Naive thymus-derived CD4-positive, alpha-beta T cell (primary cell): ENCODE results near the gene RPS6KA3. TPM values are rescaled to one million over a fixed set of nuclear protein-coding genes. Genes with fewer than 3 reads are reported as not detected.
"Not testable (repeated sequence)": the region's sequence is repeated elsewhere in the genome, so short reads cannot be mapped to it uniquely, and the experiment has no call there.

ENCODE experiments used
- ATAC-seq: fragments of 150-1000 bp; cut with Tn5 transposase; 2 replicates; pipeline ENCODE4 v1.10.0; 2021; ENCODE audit warnings: mild to moderate bottlenecking, moderate library complexity
- CTCF ChIA-PET: fragments of 350-600 bp; sonication (Branson Sonifier 250); formaldehyde crosslinking; loops from one replicate; lab custom pipeline; 2021; ENCODE audit warnings: antibody characterized with exemption; lab: Charles Lee
- POLR2A ChIA-PET: fragments of 350-600 bp; sonication (Branson Sonifier 250); formaldehyde crosslinking; loops from one replicate; lab custom pipeline; 2021; ENCODE audit warnings: antibody characterized with exemption, inconsistent platforms; lab: Charles Lee
- DNase-seq, 9 donors: peaks; one replicate each; pipeline versions ENCODE4 v3.0.0 to v3.0.0-alpha.2; 2020 to 2022; ENCODE audit warnings: mixed read lengths in 1 of 9
- H3K27ac ChIP-seq: one replicate; pipeline ENCODE4 v1.7.0; 2013; ENCODE audit warnings: mild to moderate bottlenecking, low read depth, low read length, moderate library complexity
- H3K27me3 ChIP-seq, 2 donors: one replicate each; pipeline ENCODE4 v1.7.0; 2013; ENCODE audit warnings: low read length in 2 of 2, mild to moderate bottlenecking in 2 of 2, moderate library complexity in 2 of 2; ENCODE audit not compliant: control insufficient read depth in 2 of 2, insufficient read depth in 2 of 2
- H3K36me3 ChIP-seq, 3 experiments: 1 replicate in 2 of 3; 2 replicates in 1 of 3; pipeline ENCODE4 v1.7.0; 2013; ENCODE audit warnings: low read length in 3 of 3, mild to moderate bottlenecking in 3 of 3, moderate library complexity in 1 of 3; ENCODE audit not compliant: insufficient read depth in 3 of 3, control insufficient read depth in 2 of 3
- H3K4me1 ChIP-seq, 2 donors: one replicate each; pipeline ENCODE4 v1.7.0; 2013; ENCODE audit warnings: low read length in 2 of 2, mild to moderate bottlenecking in 2 of 2, moderate library complexity in 1 of 2; ENCODE audit not compliant: control insufficient read depth in 2 of 2, insufficient read depth in 2 of 2
- H3K4me3 ChIP-seq: 2 replicates; pipeline ENCODE4 v1.7.0; 2013; ENCODE audit warnings: mild to moderate bottlenecking, low read length
- H3K9me3 ChIP-seq, 3 experiments: 1 replicate in 2 of 3; 2 replicates in 1 of 3; pipeline ENCODE4 v1.7.0; 2013; ENCODE audit warnings: low read length in 3 of 3; ENCODE audit not compliant: control insufficient read depth in 2 of 3
- H3K27ac Mint-ChIP-seq, 9 donors: one replicate each; pipeline ENCODE4 v1.8.0; 2020 to 2022; ENCODE audit warnings: mixed read lengths in 9 of 9, mild to moderate bottlenecking in 8 of 9, moderate library complexity in 5 of 9, inconsistent platforms in 2 of 9
- H3K27me3 Mint-ChIP-seq, 5 donors: one replicate each; pipeline ENCODE4 v1.8.0; 2021 to 2022; ENCODE audit warnings: mixed read lengths in 5 of 5, mild to moderate bottlenecking in 1 of 5
- H3K36me3 Mint-ChIP-seq, 5 donors: one replicate each; pipeline ENCODE4 v1.8.0; 2020 to 2022; ENCODE audit warnings: mixed read lengths in 5 of 5, mild to moderate bottlenecking in 3 of 5, inconsistent platforms in 1 of 5
- H3K4me1 Mint-ChIP-seq, 7 donors: one replicate each; pipeline ENCODE4 v1.8.0; 2020 to 2022; ENCODE audit warnings: mixed read lengths in 7 of 7, mild to moderate bottlenecking in 3 of 7, inconsistent platforms in 1 of 7
- H3K4me3 Mint-ChIP-seq, 10 donors: one replicate each; pipeline ENCODE4 v1.8.0; 2020 to 2022; ENCODE audit warnings: mild to moderate bottlenecking in 10 of 10, mixed read lengths in 10 of 10, moderate library complexity in 6 of 10, inconsistent platforms in 2 of 10
- H3K9me3 Mint-ChIP-seq, 11 donors: one replicate each; pipeline ENCODE4 v1.8.0; 2020 to 2022; ENCODE audit warnings: mixed read lengths in 11 of 11, mild to moderate bottlenecking in 4 of 11, inconsistent platforms in 1 of 11, moderate library complexity in 1 of 11
- intact Hi-C, 2 donors: fragments of 100-400 bp; cut with micrococcal nuclease; formaldehyde crosslinking; loops; one replicate each; pipeline ENCODE4 v1.15.1; 2023
- polyA plus RNA-seq, 2 donors: library from polyadenylated mRNA; unstranded; fragments of 300-500 nt; fragmentation: Illumina TruSeq; gene quantifications; one replicate each; pipeline ENCODE4 v1.2.3, GENCODE V29; 2021
- total RNA-seq, 6 experiments: library from RNA in 5 of 6; stranded (reverse) in 5 of 6; gene quantifications; 1 replicate in 5 of 6; 2 replicates in 1 of 6; pipeline ENCODE4 v1.2.3 and lab custom pipeline; 2021 to 2026

Gene RPS6KA3
- total and polyA plus RNA-seq, 7 experiments from 2014 or later: 25.2 to 77.9 (median 71.6) TPM

DNA sequence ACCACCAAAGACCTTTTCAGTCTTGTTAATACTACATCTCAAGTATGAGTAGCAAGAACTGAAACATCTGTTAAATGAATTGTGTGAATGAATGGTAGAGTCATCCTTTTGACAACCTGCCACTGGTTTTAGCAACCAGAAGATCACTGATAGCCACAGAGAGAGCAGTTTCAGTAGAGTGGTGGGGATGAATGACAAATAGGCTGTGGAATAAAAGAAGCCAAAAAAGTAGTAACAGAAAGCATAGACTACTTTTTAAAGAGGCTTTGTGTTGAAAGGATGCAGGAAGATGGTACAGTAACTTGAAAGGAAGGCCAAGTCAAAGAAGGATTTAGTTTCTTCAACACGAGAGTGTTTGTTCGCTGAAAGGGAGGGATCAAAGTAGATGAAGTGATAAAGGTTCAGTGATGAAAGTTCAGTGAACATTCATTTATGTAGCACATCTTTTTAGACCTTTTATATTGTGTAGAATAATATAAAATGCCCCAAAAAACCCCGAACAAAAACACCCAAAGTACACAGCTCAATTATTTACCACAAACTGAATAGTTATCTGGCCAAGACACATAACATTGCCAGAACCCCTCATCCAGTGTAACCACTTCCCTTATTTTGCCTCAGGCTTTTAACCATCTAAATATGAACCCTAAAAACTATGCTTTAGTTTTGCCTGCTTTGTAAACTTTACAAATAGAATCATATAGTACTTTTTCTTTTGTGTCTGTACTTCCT, 84.9 kb downstream of the RPS6KA3 start:
- CTCF ChIA-PET: no interaction called here
- ATAC-seq (no peak), DNase-seq (peak in 2 of 9 donors; percentile 7 to 11)
- peak overlapping the region; percentile 5 to 83 (median 54) for H3K27ac Mint-ChIP-seq
- intact Hi-C loops: loop anchor here (2.0 to 5.0 kb wide), 3 partner anchors 13 to 61 kb away; no protein-coding TSS in a partner anchor
- H3K27ac ChIP-seq: no peak overlapping the region
- peaks cover 6 to 25% (median 22%) of the 10 kb centered on the region in 7 donors for H3K4me1 Mint-ChIP-seq
- no peaks in the 10 kb centered on the region for H3K27me3 ChIP-seq
- H3K4me3 ChIP-seq: no peak overlapping the region
- H3K9me3 Mint-ChIP-seq: no peaks in the 10 kb centered on the region
- no peaks in the 10 kb centered on the region for H3K36me3 ChIP-seq
- H3K36me3 Mint-ChIP-seq: peaks cover 0 to 26% (median 10%) of the 10 kb centered on the region in 5 donors
- no peaks in the 10 kb centered on the region for H3K9me3 ChIP-seq
- POLR2A ChIA-PET: interaction anchor here (0.7 kb wide), 1 partner anchor 56 kb away, joined by 3 read pairs; no protein-coding TSS in a partner anchor
- H3K4me3 Mint-ChIP-seq: peak overlapping the region in 1 of 10 donors; percentile 21
- no peaks in the 10 kb centered on the region for H3K27me3 Mint-ChIP-seq
- H3K4me1 ChIP-seq: peaks cover 0 to 6% of the 10 kb centered on the region in 2 donors

DNA sequence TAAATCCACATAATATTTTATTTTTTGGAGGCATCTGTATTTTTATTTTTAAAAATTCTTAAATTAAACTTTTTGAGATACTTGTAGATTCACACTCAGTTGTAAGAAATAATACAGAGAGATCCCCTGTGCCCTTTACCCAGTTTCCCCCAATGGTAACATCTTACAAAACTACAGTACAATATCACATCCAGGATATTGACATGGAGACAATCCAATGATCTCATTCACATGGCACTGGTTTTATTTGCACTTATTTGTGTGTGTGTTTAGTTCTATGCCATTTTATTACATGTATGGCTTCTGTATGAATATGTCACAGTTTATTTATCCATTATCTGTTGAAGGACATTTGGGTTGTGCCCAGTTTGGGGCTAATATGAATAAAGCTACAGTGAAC, 89.6 kb downstream of the RPS6KA3 start:
- POLR2A ChIA-PET: interaction anchor here (1.2 kb wide), 1 partner anchor 12 kb away, joined by 4 read pairs; no protein-coding TSS in a partner anchor
- H3K4me1 ChIP-seq: peaks cover 0 to 2% of the 10 kb centered on the region in 2 donors
- no peak overlapping the region for H3K4me3 Mint-ChIP-seq
- no peak overlapping the region for H3K4me3 ChIP-seq
- no peaks in the 10 kb centered on the region for H3K9me3 Mint-ChIP-seq
- intact Hi-C loops: no loop called here
- H3K27ac ChIP-seq: no peak overlapping the region
- no peak for DNase-seq
- CTCF ChIA-PET: no interaction called here
- no peaks in the 10 kb centered on the region for H3K27me3 ChIP-seq
- peaks cover 2 to 18% (median 18%) of the 10 kb centered on the region in 3 experiments for H3K36me3 ChIP-seq
- no peak for ATAC-seq
- H3K27me3 Mint-ChIP-seq: no peaks in the 10 kb centered on the region
- peaks cover 0 to 15% (median 6%) of the 10 kb centered on the region in 5 donors for H3K36me3 Mint-ChIP-seq
- H3K4me1 Mint-ChIP-seq: peaks cover 6 to 14% (median 8%) of the 10 kb centered on the region in 7 donors
- no peaks in the 10 kb centered on the region for H3K9me3 ChIP-seq
- peak overlapping the region in 1 of 9 donors; percentile 28 for H3K27ac Mint-ChIP-seq

DNA sequence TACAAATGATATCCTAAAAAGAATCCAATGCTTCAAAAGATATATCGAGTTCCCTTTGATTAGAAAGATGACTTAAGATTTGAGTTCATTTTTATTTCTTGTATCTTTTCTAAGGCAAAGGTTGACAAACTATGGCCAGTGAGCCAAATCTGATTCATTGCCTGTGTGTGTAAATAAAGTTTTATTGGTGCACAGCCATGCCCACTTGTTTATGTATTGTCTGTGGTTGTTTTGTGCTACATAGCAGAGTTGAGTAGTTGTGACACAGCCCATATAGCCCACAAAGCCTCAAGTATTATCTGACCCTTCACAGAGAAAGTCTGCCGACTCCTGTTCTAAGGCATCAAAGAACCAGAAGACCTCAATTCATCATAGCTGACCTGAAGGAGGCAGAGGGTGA, 92.9 kb downstream of the RPS6KA3 start:
- Histone ChIP-seq H3K4me3 (no peak overlapping the region), H3K27ac (no peak overlapping the region), H3K36me3 (peaks cover 5 to 26% (median 23%) of the 10 kb centered on the region in 3 experiments), H3K4me1 (no peaks in the 10 kb centered on the region), H3K27me3 (no peaks in the 10 kb centered on the region), H3K9me3 (no peaks in the 10 kb centered on the region)
- no peaks in the 10 kb centered on the region for H3K27me3 Mint-ChIP-seq
- no peak for DNase-seq
- H3K4me1 Mint-ChIP-seq: peaks cover 0 to 2% (median 0%) of the 10 kb centered on the region in 7 donors
- no peak overlapping the region for H3K27ac Mint-ChIP-seq
- H3K36me3 Mint-ChIP-seq: peaks cover 0 to 6% (median 4%) of the 10 kb centered on the region in 5 donors
- H3K9me3 Mint-ChIP-seq: no peaks in the 10 kb centered on the region
- ChIA-PET POLR2A (no interaction called here), CTCF (no interaction called here)
- intact Hi-C loops: no loop called here
- no peak overlapping the region for H3K4me3 Mint-ChIP-seq
- no peak for ATAC-seq

DNA sequence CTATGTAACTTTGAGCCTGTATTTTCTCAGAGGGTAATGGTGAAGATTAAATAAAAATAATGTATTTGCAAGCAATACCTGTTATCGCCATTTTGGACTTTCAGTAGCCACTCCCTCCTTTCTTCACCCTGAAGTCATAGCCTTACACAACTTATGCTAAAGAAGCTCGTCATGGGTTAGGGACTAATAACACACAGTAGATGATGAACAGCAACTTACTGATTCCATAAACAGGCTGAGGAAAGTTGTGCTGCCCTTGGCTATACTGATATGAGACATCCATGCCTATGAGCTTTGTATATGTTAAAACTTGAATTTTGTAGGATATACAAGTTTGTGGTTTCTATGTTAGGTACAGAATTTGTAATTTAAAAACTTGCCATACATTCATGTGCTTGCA, 93.4 kb downstream of the RPS6KA3 start:
- H3K36me3 Mint-ChIP-seq: peaks cover 0 to 7% (median 3%) of the 10 kb centered on the region in 5 donors
- POLR2A ChIA-PET: no interaction called here
- intact Hi-C loops: no loop called here

DNA sequence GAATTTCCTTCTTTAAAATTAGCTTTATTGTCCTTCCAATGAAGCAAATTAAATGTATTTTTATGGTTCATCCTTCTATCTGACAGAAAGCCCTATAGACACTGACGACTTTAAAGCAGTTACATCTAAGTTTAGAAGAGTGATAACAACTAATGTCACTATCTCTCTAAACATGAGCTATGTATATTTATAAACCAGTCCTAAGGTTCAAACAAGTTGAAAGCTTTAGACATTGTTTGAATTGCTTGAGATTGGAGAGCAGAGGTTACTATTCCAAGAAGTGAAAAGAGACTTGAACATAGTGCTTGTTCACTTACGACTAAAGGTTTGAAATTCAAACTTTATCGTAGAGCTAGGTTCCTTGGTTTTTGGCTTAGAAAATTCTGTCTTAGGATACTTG, 94.8 kb downstream of the RPS6KA3 start:
- Mint-ChIP-seq H3K27ac (no peak overlapping the region), H3K27me3 (no peaks in the 10 kb centered on the region), H3K9me3 (no peaks in the 10 kb centered on the region), H3K4me1 (no peaks in the 10 kb centered on the region), H3K36me3 (peaks cover 0 to 11% (median 6%) of the 10 kb centered on the region in 5 donors), H3K4me3 (no peak overlapping the region)
- Histone ChIP-seq H3K27me3 (no peaks in the 10 kb centered on the region), H3K36me3 (peaks cover 5 to 32% (median 23%) of the 10 kb centered on the region in 3 experiments), H3K27ac (no peak overlapping the region), H3K4me1 (no peaks in the 10 kb centered on the region), H3K9me3 (no peaks in the 10 kb centered on the region), H3K4me3 (no peak overlapping the region)
- no peak for DNase-seq
- CTCF ChIA-PET: no interaction called here
- POLR2A ChIA-PET: interaction anchor here (0.7 kb wide), 1 partner anchor 574 kb away, joined by 3 read pairs; no protein-coding TSS in a partner anchor
- ATAC-seq: no peak
- intact Hi-C loops: no loop called here

More for the DNA sequence above, 93.4 kb downstream of the RPS6KA3 start:
- peaks cover 5 to 27% (median 23%) of the 10 kb centered on the region in 3 experiments for H3K36me3 ChIP-seq
- H3K27me3 ChIP-seq: no peaks in the 10 kb centered on the region
- CTCF ChIA-PET: no interaction called here
- no peak overlapping the region for H3K4me3 Mint-ChIP-seq
- H3K9me3 Mint-ChIP-seq: no peaks in the 10 kb centered on the region
- no peak overlapping the region for H3K27ac ChIP-seq
- H3K27ac Mint-ChIP-seq: no peak overlapping the region
- no peaks in the 10 kb centered on the region for H3K9me3 ChIP-seq
- H3K4me3 ChIP-seq: no peak overlapping the region
- H3K4me1 ChIP-seq: no peaks in the 10 kb centered on the region
- no peak for ATAC-seq
- no peaks in the 10 kb centered on the region for H3K27me3 Mint-ChIP-seq
- no peak for DNase-seq
- H3K4me1 Mint-ChIP-seq: no peaks in the 10 kb centered on the region

DNA sequence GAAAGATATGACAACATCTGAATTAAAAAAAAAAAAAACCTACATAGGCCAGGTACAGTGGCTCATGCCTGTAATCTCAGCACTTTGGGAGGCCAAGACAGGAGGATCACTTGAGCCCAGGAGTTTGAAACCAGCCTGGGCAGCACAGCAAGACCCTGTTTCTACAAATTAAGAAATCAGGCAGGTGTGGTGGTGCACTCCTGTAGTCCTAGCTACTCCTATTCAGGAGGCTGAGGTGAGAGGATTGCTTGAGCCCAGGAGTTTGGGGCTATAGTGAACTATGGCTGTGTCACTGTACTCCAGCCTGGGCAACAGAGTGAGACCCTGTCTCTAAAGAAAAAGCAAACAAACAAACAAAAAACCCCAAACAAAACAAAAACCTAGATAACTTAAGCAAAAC, 104.2 kb downstream of the RPS6KA3 start:
- H3K4me3 Mint-ChIP-seq, POLR2A ChIA-PET: not testable (repeated sequence)
- peaks cover 4 to 26% (median 15%) of the 10 kb centered on the region in 5 donors for H3K36me3 Mint-ChIP-seq

More for the DNA sequence above, 104.2 kb downstream of the RPS6KA3 start:
- H3K4me1 Mint-ChIP-seq, H3K27me3 ChIP-seq, H3K4me3 ChIP-seq, H3K4me1 ChIP-seq, CTCF ChIA-PET, H3K27me3 Mint-ChIP-seq, H3K9me3 ChIP-seq, H3K27ac ChIP-seq, H3K9me3 Mint-ChIP-seq, intact Hi-C loops, DNase-seq, ATAC-seq: not testable (repeated sequence)
- peak overlapping the region in 1 of 9 donors; percentile 18 for H3K27ac Mint-ChIP-seq
- peaks cover 0 to 25% (median 7%) of the 10 kb centered on the region in 3 experiments for H3K36me3 ChIP-seq
